Stimulated activated CD4-positive, alpha-beta T cell treated with anti-CD3 and anti-CD28 coated beads, Interleukin-4, amount 100 ng/mL, for 1 hour (primary cell): ENCODE measurements around the gene TIGD3.

ENCODE experiments used
- DNase-seq: peaks from one replicate; pipeline ENCODE4 v3.0.0-alpha.2; 2020

TIGD3 gene, protein sequence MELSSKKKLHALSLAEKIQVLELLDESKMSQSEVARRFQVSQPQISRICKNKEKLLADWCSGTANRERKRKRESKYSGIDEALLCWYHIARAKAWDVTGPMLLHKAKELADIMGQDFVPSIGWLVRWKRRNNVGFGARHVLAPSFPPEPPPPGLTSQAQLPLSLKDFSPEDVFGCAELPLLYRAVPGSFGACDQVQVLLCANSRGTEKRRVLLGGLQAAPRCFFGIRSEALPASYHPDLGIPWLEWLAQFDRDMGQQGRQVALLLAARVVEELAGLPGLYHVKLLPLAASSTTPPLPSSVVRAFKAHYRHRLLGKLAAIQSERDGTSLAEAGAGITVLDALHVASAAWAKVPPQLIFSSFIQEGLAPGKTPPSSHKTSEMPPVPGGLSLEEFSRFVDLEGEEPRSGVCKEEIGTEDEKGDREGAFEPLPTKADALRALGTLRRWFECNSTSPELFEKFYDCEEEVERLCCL

DNA sequence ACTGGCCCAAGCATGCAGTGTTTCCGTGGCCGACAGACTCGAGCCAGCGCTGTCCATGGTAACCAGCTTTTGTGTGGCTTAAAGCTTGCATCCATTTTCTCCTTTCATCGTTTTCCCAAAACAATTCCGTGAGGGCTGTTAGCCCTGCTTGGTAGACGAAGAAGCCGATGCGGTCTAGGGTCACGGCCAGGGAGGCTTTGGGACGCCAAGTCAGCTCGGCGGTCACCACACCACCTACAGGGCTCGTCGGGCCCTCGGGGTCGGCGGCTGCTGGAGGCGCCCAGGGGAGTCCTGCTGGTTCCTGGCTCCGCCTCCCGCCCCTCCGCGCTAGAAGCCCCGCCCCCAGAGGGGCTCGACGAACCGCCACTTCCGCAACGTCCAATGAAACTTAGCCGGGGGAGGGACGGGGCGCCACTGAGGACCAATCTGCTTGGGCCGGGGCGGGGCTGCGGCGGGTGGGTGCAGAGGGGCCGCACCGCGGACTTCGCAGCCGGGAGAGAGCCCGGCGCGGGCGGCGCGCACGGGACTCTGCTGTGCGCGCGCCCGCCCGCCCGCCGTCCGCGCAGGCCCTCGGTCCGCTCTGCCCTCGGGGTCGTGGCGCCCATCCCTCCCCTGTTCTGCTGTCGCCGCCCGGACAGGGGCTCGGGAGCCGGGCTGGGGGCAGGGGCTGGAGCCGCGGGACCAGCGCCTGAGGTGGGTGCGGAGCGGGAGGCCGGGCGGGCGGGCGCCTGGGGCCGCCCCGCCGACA is at the start of gene TIGD3:
Gene TIGD3 (plus strand): TSS at position 487 of the 748 bp plus-strand sequence. CDS start 1,058 bp downstream, outside the sequence.
- DNase-seq = peak; percentile 98

DNA sequence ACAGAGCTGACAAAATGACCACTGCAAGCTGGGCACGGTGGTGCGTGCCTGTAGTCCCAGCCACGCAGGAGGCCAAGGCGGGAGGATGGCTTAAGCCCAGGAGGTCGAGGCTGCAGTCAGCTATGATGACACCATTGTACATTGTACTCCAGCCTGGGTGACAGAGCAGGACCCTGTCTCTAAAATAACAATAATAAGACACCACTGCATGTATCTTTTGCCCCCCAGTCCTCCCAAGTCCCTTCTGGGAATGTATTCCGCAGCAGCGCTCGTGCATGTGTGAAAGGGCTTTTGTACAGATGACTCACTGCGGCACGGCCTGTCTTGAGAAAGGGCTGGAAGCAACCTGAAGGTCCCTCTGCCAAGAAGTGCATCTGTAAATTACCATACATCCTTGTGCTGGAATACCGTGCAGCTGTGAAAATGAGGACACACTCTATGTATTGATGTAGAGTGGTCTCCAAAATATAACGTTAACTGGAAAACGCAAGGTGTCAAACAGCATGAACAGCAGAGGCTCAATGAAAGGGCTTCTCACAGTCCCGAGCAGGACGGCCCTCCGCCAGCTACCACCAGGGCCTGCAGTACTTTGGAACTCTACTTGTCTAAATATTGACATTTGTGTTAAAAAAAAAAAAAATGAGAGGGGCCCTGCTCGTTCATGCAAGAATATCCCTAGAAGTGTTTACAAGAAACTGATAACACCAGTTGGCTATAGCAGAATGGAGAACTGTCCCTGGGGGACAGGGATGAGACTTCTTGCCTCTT is 48.9 kb upstream of the TIGD3 start:
- DNase-seq = no peak

DNA sequence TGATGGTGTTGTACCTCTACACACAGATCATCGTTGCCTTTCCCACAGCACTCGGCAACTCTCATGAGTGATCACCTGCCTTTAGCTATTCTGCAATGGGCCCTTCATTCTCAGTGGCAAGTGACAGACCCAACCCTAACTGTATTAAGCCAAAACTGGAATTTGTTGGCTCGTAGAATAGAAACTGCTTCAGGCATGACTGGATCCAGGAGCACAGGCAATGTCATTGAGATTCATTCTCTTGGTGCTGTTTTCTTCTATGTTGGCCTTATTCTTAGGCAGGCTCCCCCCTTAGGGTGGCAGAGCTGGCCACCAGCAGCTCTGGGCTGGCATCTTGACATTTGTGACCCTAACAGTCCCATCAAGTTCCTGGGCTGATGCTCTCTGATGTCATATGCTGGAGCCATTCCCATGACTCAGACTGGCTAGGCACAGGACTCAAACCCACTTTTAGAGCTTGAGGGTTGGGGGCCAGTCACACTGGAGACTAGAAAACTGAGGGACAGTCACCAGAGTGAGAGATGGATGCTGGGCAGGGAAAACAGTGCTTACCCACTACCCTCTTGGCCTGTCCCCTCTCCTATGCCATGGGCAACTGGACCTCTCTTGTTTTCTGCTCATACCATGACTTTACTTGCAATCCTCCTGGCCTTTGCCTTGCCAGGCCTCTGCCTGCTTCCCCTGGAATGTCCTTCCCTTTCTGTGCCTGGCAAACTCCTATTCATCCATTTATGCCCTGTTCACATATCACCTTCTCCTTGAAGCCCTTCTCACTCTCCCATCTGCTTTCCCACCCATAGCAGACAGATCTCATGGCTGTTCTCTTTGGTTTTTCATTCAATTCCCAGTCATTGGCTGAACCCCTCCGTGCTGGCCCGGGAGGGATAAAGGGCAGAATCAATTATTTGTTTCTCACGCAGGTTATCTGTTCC is 47.0 kb upstream of the TIGD3 start:
- no peak for DNase-seq

DNA sequence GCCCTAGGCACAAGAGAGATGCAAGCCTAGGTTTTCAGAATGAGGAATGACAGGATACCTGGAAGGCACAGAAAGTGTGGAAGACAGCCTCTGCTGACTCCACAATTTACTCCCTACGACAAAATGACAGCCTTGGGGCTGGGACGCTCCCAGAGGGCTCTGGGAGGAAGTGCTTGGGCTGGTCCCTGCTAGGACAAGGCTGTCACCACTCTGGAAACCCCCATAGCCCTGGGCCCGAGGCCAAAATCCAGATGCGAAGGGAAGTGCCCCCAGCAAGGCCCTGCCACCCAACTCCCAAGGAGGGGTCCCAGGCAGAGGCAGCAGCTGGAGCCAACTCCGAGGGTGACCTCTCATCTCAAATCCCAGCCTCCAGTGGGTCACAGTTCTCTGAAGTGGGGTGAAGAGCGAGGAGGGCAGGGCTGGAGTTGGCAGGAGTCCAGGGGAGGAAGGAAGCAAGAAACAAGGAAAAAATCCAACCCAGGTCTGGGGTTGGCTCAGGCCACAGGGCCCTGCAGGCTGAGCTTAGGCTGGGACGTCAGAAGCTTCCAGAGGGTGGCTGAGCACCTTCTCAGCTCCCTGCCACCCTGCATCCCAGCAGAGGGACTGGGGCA is 46.2 kb upstream of the TIGD3 start:
- no peak for DNase-seq

DNA sequence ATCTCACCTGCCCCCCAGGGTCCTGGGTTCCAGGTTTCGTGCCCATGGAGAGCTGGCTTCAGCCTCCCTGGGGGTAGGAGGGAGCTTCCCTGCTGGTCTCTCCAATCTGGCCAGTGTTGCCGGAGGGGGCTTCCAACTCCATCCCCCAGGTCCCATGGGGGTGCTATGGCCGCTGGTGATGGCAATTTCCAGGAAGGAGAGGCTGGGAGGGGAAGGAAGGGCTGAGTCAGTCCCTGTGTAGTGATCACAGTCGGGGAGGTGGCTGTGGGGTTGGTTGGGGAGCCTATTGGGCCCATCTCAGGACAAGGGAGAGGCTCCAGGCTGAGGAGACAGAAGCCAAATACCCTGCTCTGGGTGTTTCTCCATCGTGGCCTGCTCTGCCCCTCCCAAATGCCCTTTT is 45.5 kb upstream of the TIGD3 start:
- no peak for DNase-seq

DNA sequence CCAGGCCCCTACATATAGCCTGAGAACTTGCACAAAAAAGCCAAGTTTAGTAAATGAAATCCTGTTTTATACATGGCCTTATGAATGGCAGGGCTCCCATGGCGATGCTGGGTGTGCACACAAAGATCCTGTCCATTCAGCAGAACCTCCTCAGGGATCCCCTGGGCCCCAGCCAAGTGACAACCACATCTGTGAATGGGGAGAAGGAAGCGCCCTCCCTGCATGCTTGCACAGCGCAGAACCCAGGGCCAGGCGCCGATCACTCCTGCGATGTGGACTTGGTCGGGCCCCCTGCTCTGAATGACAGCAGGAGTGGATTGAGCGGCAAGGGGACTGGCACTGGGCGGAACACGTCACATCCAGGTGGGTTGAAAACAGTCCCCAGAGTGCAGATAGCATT is 44.3 kb upstream of the TIGD3 start:
- DNase-seq = no peak

DNA sequence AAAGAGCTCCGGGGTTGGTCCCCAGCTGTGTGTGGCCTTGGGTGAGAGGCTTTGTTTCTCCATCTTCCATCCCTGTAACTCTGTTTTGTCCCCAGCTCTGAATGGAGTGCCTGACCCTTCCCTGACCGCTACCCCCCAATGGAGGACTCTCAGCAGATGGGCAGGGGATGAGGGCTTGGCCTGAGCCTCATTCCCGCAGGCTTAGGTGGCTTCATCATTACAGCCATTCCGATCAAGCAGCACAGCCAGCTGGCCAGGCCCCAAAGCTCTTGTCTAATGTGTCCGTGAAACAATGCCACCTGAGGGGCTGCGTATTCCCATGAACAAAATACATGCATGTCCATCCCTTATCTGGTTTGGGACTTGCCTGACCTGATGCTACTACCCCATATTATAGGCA is 43.8 kb upstream of the TIGD3 start:
- no peak for DNase-seq

DNA sequence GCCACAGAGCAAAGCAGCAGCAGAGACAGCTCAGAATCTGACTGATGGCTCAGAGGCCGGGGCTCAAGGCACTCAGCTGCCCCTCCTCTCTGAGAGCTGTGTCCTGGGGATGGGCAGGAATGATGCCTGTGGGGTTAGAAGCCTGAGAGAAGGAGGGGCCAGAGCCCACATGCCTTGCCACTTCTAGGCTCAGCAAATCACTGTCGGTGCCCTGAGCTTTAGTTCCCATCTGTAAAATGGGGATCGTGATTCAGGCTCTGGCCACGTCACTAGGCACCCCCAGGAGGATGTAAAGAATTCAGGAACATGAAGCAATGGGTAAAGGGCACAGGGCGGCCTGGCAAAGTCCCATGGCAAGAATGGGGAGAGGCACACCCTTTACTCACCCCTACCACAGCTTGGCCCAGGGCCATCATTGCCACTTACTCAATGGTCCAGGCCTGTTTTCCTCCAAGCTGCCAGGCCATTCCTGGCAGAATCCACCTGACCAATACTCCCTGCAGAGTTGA is 43.3 kb upstream of the TIGD3 start:
- no peak for DNase-seq

DNA sequence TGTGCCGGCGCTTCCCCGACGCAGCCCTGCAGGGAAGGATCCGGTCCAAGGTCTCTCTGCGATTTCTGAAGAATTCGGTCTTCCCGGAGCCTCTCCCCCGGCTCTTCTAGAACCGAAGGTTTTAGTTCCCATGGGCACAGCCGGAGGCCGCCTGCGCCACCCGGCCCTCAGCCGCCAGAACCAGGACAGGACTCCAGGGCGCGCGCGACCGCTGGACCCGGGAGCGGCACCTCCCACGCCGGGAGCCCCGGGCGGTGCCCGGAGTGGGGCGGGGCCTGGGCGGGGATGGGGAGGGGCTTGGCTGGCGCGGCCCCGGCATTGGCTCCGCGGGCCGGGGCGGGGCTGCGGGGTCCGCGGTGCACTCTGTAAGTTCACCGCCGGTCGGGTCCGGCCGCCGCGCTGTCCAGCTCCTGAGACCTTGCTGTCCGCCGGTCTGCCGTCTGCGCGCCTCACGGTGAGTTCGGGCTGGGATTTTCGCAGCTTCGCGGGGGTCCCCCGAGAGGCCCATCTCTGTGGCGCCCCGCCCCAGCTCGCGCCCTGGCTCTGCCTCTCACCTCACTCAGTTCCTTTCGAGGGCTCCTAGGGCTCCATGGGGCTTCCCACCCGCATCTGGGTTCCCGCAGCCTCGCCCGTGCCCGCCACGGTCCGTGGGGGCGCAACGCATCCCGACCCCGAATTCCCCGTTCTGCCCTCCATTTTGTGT is 39.9 kb upstream of the TIGD3 start, which contains the start of gene CDC42EP2:
Gene CDC42EP2 (plus strand): TSS at position 366 of the 703 bp plus-strand sequence. CDS start 6,033 bp downstream, outside the sequence.
- DNase-seq = peak; percentile 77

DNA sequence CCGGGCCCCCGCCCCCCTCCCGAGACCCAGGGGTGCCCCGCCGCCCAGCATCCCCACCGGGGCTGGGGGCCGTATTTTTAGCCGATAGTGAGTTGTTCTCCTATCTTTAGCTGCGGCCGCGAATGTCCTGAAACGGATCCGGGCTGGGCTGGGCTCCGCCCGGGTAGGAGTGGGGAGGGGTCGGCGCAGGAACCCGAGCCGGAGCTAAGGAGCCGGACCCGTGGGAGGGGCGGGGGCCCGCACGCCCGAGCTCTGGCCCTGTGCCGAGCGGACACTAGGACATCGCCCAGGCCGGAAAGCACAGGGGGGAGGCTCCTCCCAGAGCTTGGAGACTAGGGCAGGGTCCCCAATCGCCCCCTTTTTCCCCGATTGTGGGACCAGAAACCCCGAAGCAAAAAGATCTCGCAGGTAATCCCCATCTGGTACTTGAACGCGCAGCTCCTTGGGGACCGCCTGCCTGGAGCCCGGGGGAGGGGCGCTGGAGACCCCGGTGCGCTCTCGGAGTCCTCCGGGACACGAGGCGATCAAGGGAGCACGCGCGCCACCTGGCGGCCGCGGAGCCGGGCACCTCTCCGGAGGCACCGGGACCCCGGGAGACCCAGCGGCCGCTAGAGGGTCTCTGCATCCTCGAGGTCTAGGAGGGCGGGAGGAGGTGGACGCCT is 39.2 kb upstream of the TIGD3 start:
- peak; percentile 88 for DNase-seq

DNA sequence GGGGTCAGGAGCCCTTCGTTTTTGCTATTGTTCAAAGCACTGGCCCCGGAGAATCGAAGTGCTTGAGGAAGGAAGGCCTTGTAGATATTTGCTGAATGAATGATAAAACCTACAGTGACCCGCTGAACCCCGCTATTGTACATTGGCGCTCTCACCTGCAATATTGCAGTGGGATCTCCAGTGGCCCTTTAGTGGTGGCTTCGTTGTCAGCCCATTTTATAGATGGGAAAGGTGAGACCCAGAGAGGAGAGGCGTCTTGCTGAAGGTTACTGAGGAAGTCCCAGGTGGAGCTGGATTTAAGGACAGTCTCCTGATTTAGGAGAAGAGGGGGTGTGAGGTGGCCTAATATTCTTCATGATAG is 38.7 kb upstream of the TIGD3 start:
- no peak for DNase-seq

DNA sequence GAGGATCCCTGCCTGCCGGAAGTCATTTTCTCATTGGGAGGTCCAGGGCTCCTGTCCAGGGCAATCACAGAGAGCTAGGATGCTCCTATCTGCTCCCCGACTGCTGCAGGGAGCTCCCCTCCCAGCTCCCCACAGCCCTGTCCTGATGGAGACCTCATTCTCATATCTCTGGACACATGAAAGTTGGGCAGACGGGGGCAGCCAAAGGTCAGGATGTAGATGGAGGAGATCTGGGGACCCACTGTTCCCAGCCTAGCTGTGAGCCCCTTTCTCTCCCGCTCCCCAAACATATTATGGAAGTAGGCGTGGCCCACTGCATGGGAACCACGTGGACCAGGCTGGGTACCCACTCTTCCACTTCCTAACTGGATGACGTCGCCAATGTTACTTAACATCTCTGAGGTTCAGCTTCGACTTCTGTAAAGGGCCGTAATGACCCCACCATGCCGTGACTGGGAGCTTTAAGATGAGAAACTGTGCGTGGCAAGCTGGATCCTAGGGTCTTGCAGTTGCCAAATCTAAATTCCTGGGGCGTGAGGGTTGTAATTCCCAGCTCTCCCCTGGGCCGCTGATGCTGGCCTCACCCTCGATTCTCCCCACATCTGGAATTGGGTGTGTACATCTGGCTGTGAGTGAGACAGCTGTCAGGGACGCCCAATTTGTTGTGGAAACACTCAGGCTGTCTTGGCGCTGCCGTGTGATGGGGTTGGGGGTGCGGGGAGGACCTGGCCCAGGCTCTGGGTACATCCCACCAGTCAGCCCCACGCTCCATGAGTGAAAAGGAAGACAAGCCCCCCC is 38.1 kb upstream of the TIGD3 start:
- DNase-seq = no peak

DNA sequence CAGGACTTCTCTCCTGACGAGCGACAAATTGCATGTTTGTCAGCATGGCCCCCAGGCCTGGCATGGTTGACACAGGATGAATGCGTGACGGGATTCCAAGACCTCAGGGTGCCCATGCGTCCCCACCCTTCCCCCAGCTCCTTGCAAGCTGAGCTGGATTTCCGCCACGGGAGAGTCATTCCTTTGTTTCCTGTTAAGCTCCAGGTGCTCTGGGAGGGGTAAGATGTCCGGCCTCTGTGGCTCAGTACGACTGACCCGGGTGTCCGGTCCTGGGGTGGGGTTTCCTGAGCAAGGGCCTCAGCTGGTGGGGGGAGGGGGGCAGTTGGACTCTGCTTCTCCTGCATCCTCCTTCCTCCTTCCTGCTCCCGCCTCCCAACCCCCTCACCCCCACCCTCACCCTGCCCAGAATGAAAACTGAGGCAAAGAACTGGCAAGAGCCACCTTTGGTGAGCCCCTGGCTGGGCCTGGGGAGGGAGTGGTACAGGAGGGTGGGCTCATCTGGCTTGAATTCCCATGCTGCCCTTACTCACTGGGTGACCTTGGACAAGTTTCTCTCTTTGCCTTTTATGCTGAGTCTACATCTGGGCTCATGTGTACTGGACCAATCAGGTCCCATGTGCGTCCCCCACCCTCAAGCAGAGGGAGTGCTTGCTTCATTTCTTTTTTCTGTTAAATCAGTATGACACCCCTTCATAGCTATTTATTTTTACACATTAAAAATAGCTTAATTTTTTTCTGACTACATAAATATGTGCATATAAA is 37.3 kb upstream of the TIGD3 start:
- no peak for DNase-seq

DNA sequence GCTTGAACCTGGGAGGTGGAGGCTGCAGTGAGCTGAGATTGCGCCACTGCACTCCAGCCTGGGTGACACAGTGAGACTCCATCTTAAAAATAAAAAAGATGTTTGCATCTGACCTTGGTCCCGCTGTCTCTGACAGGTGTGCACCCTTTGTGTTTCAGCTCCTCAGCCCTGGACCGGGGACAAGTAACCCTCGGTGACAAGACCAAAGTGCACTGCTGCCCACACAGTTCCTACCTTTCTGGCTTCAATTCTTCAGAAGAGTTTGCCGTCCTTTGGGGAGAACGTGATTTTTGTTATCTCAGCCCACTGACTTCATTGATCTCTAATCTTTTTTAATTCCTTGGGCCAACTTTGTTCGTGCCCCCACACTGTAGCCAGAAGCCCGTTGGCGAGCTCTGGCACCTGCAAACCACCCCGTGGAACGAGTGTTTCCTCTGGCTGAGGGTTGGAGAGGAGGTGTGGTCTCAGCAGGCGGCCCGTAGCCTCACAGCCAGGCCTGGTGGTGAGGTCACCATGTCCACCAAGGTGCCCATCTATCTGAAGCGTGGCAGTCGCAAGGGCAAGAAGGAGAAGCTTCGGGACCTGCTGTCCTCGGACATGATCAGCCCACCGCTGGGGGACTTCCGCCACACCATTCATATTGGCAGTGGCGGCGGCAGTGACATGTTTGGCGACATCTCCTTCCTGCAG is 34.0 kb upstream of the TIGD3 start:
- DNase-seq = no peak

DNA sequence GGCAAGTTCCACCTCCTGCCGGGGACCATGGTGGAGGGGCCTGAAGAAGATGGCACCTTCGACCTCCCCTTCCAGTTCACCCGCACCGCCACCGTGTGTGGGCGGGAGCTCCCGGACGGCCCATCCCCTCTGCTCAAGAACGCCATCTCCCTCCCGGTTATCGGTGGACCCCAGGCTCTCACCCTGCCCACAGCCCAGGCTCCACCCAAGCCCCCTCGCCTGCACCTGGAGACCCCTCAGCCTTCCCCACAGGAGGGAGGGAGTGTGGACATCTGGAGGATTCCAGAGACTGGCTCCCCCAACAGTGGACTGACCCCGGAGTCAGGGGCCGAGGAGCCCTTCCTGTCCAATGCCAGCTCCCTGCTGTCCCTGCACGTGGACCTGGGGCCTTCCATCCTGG is 33.5 kb upstream of the TIGD3 start:
- no peak for DNase-seq

DNA sequence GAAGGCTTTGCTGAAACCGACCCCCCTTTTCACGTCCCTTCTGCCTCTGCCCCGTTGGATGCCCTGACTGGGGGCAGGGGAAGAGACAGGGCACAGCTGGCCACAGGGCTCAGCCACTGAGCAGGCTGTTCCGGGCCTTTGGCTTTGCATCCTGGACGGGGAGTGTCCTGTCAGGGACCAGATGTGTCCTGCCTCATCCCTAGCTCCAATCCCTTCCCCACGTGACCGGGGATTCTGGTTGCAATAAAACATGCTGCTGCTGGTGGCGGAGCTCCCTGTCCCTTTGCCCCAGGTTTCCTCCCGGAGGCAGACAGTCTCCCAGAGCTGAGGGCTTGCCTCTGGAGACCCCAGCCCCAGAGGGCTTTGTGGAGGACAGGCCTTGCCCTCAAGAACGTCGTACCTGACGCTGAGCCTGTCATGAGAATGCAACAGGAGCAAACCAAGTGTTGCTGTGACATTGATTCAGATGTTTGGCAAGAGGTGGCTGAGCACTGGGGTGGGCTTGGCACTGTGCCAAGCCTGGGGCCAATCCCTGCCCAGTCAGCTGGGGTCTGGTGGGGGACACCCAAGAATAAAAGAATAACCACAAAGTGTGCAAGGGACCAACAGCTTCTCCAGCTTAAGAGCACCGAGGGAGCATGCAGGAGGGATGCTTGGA is 32.6 kb upstream of the TIGD3 start:
- DNase-seq = no peak

DNA sequence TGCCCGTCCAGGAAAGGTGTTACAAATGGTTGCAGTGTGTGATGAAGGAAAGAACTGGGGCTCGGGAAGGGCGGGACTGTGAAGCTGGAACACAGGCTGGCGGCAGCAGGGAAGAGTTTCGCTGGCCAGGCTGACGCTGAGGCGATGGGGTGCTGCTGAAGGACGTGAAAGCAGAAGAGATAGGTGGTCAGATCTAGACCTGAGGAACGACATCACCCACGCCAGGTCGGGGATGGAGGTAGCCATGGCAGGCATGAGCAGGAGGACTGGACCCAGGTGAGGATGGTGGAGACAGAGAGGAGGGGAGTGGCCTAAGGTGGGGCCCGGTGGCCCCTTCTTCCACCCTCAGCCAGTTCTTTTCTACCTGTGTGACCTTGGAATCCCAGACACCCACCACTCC is 30.7 kb upstream of the TIGD3 start:
- DNase-seq = no peak
